GM23338 (cell line): ENCODE data around the gene MIAT.

Experiments used
- CREB1 ChIP-seq: fragments of 250-450 bp; sonication (Bioruptor Pico); IDR thresholded peaks from 2 replicates; pipeline ENCODE4 v1.5.0; 2020; ENCODE audit warnings: low read depth, mild to moderate bottlenecking, moderate library complexity
- CTCF ChIP-seq, 2 experiments: fragments of 200-600 bp in 1 of 2; sonication (generic) in 1 of 2; conservative IDR thresholded peaks; 2 replicates each; pipeline versions ENCODE4 v1.5.1 to v1.6.1; 2016 to 2017; ENCODE audit warnings: antibody characterized with exemption in 2 of 2, low read depth in 2 of 2, mild to moderate bottlenecking in 2 of 2, moderate library complexity in 1 of 2
- EZH2 ChIP-seq: fragments of 200-600 bp; sonication (generic); IDR thresholded peaks from one replicate; pipeline ENCODE4 v1.8.0; 2017; ENCODE audit warnings: antibody characterized with exemption, mild to moderate bottlenecking, low read depth; ENCODE audit not compliant: unreplicated experiment
- EZH2phosphoT487 ChIP-seq: fragments of 200-600 bp; sonication (generic); IDR thresholded peaks from one replicate; pipeline ENCODE4 v1.8.1; 2018; ENCODE audit warnings: antibody characterized with exemption; ENCODE audit not compliant: unreplicated experiment
- JUNB ChIP-seq: IDR thresholded peaks from one replicate; pipeline ENCODE4 v1.6.1; 2016; ENCODE audit warnings: antibody characterized with exemption; ENCODE audit not compliant: unreplicated experiment
- POLR2AphosphoS5 ChIP-seq: IDR thresholded peaks from 2 replicates; pipeline ENCODE4 v1.6.1; 2016; ENCODE audit warnings: antibody characterized with exemption, low read depth
- ZNF331 ChIP-seq: fragments of 250-450 bp; sonication (Bioruptor Pico); IDR thresholded peaks from 2 replicates; pipeline ENCODE4 v1.5.0; 2020; ENCODE audit warnings: low read depth, mild to moderate bottlenecking, moderate library complexity
- TF ChIP-seq, protein P1 (sequence below): IDR thresholded peaks from one replicate; pipeline ENCODE4 v1.6.1; 2018; ENCODE audit warnings: antibody characterized with exemption; ENCODE audit not compliant: unreplicated experiment
- TF ChIP-seq, protein P2 (sequence below): IDR thresholded peaks from 2 replicates; pipeline ENCODE4 v1.6.1; 2016; ENCODE audit warnings: antibody characterized with exemption

DNA sequence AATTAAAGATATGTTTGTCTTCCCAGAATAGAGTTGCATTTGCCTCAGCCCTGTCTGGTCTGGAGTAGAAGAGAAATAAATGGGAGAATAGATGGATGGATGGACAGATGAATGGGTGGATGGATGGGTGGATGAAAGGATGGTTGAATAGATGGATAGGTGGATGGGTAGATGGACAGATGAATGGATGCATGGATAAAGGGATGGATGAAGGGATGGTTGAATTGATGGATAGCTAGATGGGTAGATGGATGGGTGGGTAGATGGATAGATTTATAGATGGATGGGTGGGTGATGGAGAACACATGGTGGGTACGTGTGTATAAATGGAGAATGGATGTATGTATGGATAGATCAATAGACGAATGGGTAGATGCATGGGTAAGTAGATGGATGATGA, 48.1 kb upstream of the MIAT start:
- TF ChIP-seq CTCF (conservative IDR thresholded peaks at IDR 0.05; ENCODE audit: low read depth in 2 of 2) (no peak), EZH2phosphoT487 (no peak), POLR2AphosphoS5 (no peak), EZH2 (no peak), ZNF331 (no peak), CREB1 (CRISPR knock-in tag) (no peak), JUNB (no peak)
- TF ChIP-seq, protein P1, sequence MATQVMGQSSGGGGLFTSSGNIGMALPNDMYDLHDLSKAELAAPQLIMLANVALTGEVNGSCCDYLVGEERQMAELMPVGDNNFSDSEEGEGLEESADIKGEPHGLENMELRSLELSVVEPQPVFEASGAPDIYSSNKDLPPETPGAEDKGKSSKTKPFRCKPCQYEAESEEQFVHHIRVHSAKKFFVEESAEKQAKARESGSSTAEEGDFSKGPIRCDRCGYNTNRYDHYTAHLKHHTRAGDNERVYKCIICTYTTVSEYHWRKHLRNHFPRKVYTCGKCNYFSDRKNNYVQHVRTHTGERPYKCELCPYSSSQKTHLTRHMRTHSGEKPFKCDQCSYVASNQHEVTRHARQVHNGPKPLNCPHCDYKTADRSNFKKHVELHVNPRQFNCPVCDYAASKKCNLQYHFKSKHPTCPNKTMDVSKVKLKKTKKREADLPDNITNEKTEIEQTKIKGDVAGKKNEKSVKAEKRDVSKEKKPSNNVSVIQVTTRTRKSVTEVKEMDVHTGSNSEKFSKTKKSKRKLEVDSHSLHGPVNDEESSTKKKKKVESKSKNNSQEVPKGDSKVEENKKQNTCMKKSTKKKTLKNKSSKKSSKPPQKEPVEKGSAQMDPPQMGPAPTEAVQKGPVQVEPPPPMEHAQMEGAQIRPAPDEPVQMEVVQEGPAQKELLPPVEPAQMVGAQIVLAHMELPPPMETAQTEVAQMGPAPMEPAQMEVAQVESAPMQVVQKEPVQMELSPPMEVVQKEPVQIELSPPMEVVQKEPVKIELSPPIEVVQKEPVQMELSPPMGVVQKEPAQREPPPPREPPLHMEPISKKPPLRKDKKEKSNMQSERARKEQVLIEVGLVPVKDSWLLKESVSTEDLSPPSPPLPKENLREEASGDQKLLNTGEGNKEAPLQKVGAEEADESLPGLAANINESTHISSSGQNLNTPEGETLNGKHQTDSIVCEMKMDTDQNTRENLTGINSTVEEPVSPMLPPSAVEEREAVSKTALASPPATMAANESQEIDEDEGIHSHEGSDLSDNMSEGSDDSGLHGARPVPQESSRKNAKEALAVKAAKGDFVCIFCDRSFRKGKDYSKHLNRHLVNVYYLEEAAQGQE: no peak
- TF ChIP-seq, protein P2, sequence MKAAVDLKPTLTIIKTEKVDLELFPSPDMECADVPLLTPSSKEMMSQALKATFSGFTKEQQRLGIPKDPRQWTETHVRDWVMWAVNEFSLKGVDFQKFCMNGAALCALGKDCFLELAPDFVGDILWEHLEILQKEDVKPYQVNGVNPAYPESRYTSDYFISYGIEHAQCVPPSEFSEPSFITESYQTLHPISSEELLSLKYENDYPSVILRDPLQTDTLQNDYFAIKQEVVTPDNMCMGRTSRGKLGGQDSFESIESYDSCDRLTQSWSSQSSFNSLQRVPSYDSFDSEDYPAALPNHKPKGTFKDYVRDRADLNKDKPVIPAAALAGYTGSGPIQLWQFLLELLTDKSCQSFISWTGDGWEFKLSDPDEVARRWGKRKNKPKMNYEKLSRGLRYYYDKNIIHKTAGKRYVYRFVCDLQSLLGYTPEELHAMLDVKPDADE: no peak
